ENCODE measurements around the gene SIVA1.

- TF ChIP-seq GATA2 (IDR thresholded peaks at IDR 0.05; ENCODE audit: low read depth, low read length) (no peak), GATA3 (IDR thresholded peaks at IDR 0.05; ENCODE audit: low read depth, low read length) (no peak)
Measured at GRCh38 chr14:104739026-104739425, 13.9 kb upstream of the SIVA1 start.

All from SH-SY5Y (cell line).